Dedifferentiated amniotic fluid mesenchymal stem cell (primary cell): ENCODE measurements around the gene PTPN1.

Source experiments
- DNase-seq: peaks from one replicate; pipeline ENCODE4 v3.0.0-alpha.2; 2016; ENCODE audit errors: extremely low spot score

Gene PTPN1

GRCh38 chr20:50513169-50514034 is 3.2 kb downstream of the PTPN1 start:
- no peak for DNase-seq

GRCh38 chr20:50514035-50514337 is 3.8 kb downstream of the PTPN1 start:
- DNase-seq: no peak

GRCh38 chr20:50514750-50515149 is 4.6 kb downstream of the PTPN1 start:
- no peak for DNase-seq

GRCh38 chr20:50515471-50516106 is 5.4 kb downstream of the PTPN1 start:
- no peak for DNase-seq

- DNase-seq: no peak
Measured at GRCh38 chr20:50516180-50516934, 6.2 kb downstream of the PTPN1 start.

- no peak for DNase-seq
Measured at GRCh38 chr20:50516935-50517816, 7.0 kb downstream of the PTPN1 start.

GRCh38 chr20:50517817-50518154 is 7.6 kb downstream of the PTPN1 start:
- DNase-seq: no peak

- peak; percentile 60 for DNase-seq
Measured at GRCh38 chr20:50518270-50518721, 8.1 kb downstream of the PTPN1 start.

- DNase-seq: no peak
Measured at GRCh38 chr20:50519036-50519762, 9.0 kb downstream of the PTPN1 start.

- DNase-seq: no peak
Measured at GRCh38 chr20:50520222-50520880, 10.2 kb downstream of the PTPN1 start.

GRCh38 chr20:50521221-50522052 is 11.3 kb downstream of the PTPN1 start:
- DNase-seq: no peak

- no peak for DNase-seq
Measured at GRCh38 chr20:50522053-50522674, 12.0 kb downstream of the PTPN1 start.

GRCh38 chr20:50523552-50524167 is 13.5 kb downstream of the PTPN1 start:
- DNase-seq: no peak

- no peak for DNase-seq
Measured at GRCh38 chr20:50525681-50526080, 15.5 kb downstream of the PTPN1 start.

- no peak for DNase-seq
Measured at GRCh38 chr20:50526403-50526989, 16.3 kb downstream of the PTPN1 start.

GRCh38 chr20:50527068-50527605 is 17.0 kb downstream of the PTPN1 start:
- no peak for DNase-seq

- DNase-seq: no peak
Measured at GRCh38 chr20:50528129-50528528, 17.9 kb downstream of the PTPN1 start.

GRCh38 chr20:50528804-50529351 is 18.7 kb downstream of the PTPN1 start:
- no peak for DNase-seq
